H1 (cell line): Measurements from ENCODE around the gene RBM47.

Source experiments
- ASH2L ChIP-seq: fragments of 200-600, 300-600 bp; sonication (generic); IDR thresholded peaks from one replicate; pipeline ENCODE4 v1.7.1; 2017; ENCODE audit warnings: low read length
- POLR2A ChIP-seq, 2 experiments: IDR thresholded peaks; 1 replicate in 1 of 2; 2 replicates in 1 of 2; pipeline ENCODE4 v1.6.1; 2011; ENCODE audit warnings: low read depth in 2 of 2, low read length in 2 of 2, mild to moderate bottlenecking in 2 of 2; ENCODE audit errors: control extremely low read depth in 1 of 2
- SP2 ChIP-seq: IDR thresholded peaks from 2 replicates; pipeline ENCODE4 v1.6.1; 2012; ENCODE audit warnings: mild to moderate bottlenecking, low read length, inconsistent platforms
- TF ChIP-seq, protein P1 (sequence below), 3 experiments: IDR thresholded peaks; 1 replicate in 2 of 3; 2 replicates in 1 of 3; pipeline versions ENCODE4 v1.5.1 to v1.6.1; 2011; ENCODE audit warnings: low read length in 3 of 3, mild to moderate bottlenecking in 3 of 3, inconsistent platforms in 2 of 3, low read depth in 1 of 3, moderate library complexity in 1 of 3; ENCODE audit not compliant: insufficient read depth in 1 of 3; ENCODE audit errors: control extremely low read depth in 1 of 3
- TF ChIP-seq, protein P2 (sequence below): IDR thresholded peaks from 2 replicates; pipeline ENCODE4 v1.6.1; 2012; ENCODE audit warnings: inconsistent platforms

DNA sequence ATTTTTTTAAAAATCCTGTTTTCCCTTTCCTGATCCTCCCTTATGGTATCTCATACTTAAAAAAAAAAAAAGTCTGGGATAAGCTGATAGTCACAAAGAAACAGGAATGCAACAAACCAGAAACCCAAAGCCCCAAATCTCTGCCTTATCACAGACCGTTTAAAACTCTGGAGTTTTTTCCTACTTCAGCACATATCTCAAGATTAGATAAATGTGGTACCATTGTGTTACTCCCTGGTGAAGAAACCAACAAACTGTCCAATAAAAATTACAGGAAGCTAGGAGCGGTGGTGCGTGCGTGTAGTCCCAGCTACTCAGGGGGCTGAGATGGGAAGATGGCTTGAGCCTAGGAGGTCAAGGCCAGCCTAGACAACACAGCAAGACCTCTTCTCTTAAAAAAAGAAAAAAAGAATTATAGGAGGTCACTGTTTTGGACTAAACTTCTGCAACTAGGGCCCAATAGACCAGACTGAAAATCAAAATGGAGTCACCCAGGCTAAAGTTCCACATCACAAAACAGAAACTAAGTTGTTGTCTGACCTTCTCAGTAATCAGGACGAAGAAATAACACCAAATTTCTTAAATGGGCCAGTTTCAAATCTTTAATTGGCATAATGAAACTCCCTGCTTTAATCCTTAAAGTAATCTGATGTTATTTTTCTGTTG, 51.9 kb downstream of the RBM47 start:
- TF ChIP-seq ASH2L = no peak
- TF ChIP-seq POLR2A (IDR thresholded peaks at IDR 0.05; ENCODE audit: control extremely low read depth in 1 of 2, low read depth in 2 of 2, low read length in 2 of 2) = no peak
- no peak for TF ChIP-seq SP2
- TF ChIP-seq, protein P1, sequence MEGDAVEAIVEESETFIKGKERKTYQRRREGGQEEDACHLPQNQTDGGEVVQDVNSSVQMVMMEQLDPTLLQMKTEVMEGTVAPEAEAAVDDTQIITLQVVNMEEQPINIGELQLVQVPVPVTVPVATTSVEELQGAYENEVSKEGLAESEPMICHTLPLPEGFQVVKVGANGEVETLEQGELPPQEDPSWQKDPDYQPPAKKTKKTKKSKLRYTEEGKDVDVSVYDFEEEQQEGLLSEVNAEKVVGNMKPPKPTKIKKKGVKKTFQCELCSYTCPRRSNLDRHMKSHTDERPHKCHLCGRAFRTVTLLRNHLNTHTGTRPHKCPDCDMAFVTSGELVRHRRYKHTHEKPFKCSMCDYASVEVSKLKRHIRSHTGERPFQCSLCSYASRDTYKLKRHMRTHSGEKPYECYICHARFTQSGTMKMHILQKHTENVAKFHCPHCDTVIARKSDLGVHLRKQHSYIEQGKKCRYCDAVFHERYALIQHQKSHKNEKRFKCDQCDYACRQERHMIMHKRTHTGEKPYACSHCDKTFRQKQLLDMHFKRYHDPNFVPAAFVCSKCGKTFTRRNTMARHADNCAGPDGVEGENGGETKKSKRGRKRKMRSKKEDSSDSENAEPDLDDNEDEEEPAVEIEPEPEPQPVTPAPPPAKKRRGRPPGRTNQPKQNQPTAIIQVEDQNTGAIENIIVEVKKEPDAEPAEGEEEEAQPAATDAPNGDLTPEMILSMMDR (IDR thresholded peaks at IDR 0.05; ENCODE audit: control extremely low read depth in 1 of 3, insufficient read depth in 1 of 3, low read depth in 1 of 3, low read length in 3 of 3) = no peak
- TF ChIP-seq, protein P2, sequence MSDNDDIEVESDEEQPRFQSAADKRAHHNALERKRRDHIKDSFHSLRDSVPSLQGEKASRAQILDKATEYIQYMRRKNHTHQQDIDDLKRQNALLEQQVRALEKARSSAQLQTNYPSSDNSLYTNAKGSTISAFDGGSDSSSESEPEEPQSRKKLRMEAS = no peak
